ENCODE results near the gene MOV10. TPM values are rescaled to one million over a fixed set of nuclear protein-coding genes. Genes with fewer than 3 reads are reported as not detected.
A peak's percentile ranks its signal among the peaks of the same experiment; 100 is the strongest.

The MOV10 gene
- total RNA-seq, 2 donors from 2014 or later = 26.2 to 29.3 TPM

- H3K9me3 ChIP-seq = no peaks in the 10 kb centered on the region
- intact Hi-C loops (cut with DNase I) = loop anchor here (10.0 kb wide), 1 partner anchor 70 kb away; no protein-coding TSS in a partner anchor
- H3K4me1 ChIP-seq = peaks cover 16% of the 10 kb centered on the region
- H3K36me3 ChIP-seq (replicated peaks in 1 of 2; ENCODE audit: insufficient read depth in 1 of 2, low read depth in 2 of 2) = peaks cover 4 to 19% of the 10 kb centered on the region in 2 donors
- no peaks in the 10 kb centered on the region for H3K27me3 ChIP-seq
- no peak for ATAC-seq
- 90 to 97% methylated on average over 8 to 15 of the region's 15 CpGs for WGBS, 2 donors
- no peak for DNase-seq
- no peak overlapping the region for H3K27ac ChIP-seq
- TF ChIP-seq POLR2A (IDR thresholded peaks at IDR 0.05) (no peak), CTCF (IDR thresholded peaks at IDR 0.05) (no peak)
- H3K4me3 ChIP-seq = no peak overlapping the region
Measured at GRCh38 chr1:112694363-112694929, 20.0 kb downstream of the MOV10 start.

- ATAC-seq = no peak
- 92 to 93% methylated on average over 6 to 9 of the region's 9 CpGs for WGBS, 2 donors
- H3K4me1 ChIP-seq = peaks cover 24% of the 10 kb centered on the region
- no peak for DNase-seq
- intact Hi-C loops (cut with DNase I) = loop anchor here (10.0 kb wide), 1 partner anchor 70 kb away; no protein-coding TSS in a partner anchor
- no peak overlapping the region for H3K4me3 ChIP-seq
- H3K36me3 ChIP-seq (replicated peaks in 1 of 2; ENCODE audit: insufficient read depth in 1 of 2, low read depth in 2 of 2) = peaks cover 4 to 14% of the 10 kb centered on the region in 2 donors
- no peak overlapping the region for H3K27ac ChIP-seq
- H3K27me3 ChIP-seq = no peaks in the 10 kb centered on the region
- TF ChIP-seq CTCF (IDR thresholded peaks at IDR 0.05) (no peak), POLR2A (IDR thresholded peaks at IDR 0.05) (no peak)
- H3K9me3 ChIP-seq = no peaks in the 10 kb centered on the region
Measured at GRCh38 chr1:112695276-112695675, 20.8 kb downstream of the MOV10 start.

- peaks cover 39% of the 10 kb centered on the region for H3K4me1 ChIP-seq
- intact Hi-C loops (cut with DNase I) = loop anchor here (10.0 kb wide), 1 partner anchor 72 kb away; no protein-coding TSS in a partner anchor
- WGBS, 2 donors = 77 to 92% methylated on average over 3 to 7 of the region's 7 CpGs
- no peak for DNase-seq
- H3K27me3 ChIP-seq = no peaks in the 10 kb centered on the region
- no peak for ATAC-seq
- peaks cover 4 to 12% of the 10 kb centered on the region in 2 donors for H3K36me3 ChIP-seq (replicated peaks in 1 of 2; ENCODE audit: insufficient read depth in 1 of 2, low read depth in 2 of 2)
- H3K4me3 ChIP-seq = no peak overlapping the region
- TF ChIP-seq POLR2A (IDR thresholded peaks at IDR 0.05) = no peak
- no peak for TF ChIP-seq CTCF (IDR thresholded peaks at IDR 0.05)
- H3K27ac ChIP-seq = no peak overlapping the region
- no peaks in the 10 kb centered on the region for H3K9me3 ChIP-seq
Measured at GRCh38 chr1:112696578-112697314, 22.3 kb downstream of the MOV10 start.

GRCh38 chr1:112697781-112698201, 23.3 kb downstream of the MOV10 start:
- Histone ChIP-seq H3K4me3 (no peak overlapping the region), H3K36me3 (replicated peaks in 1 of 2; ENCODE audit: insufficient read depth in 1 of 2, low read depth in 2 of 2) (peaks cover 4 to 11% of the 10 kb centered on the region in 2 donors)

More at GRCh38 chr1:112697781-112698201, 23.3 kb downstream of the MOV10 start:
- no peak for ATAC-seq
- no peak for DNase-seq
- TF ChIP-seq POLR2A (IDR thresholded peaks at IDR 0.05) (no peak), CTCF (IDR thresholded peaks at IDR 0.05) (no peak)
- H3K27me3 ChIP-seq = no peaks in the 10 kb centered on the region
- intact Hi-C loops (cut with DNase I) = loop anchor here (10.0 kb wide), 1 partner anchor 73 kb away; no protein-coding TSS in a partner anchor
- no peaks in the 10 kb centered on the region for H3K9me3 ChIP-seq
- peaks cover 42% of the 10 kb centered on the region for H3K4me1 ChIP-seq
- WGBS, 2 donors = 94 to 96% methylated on average over 9 of the region's 9 CpGs
- H3K27ac ChIP-seq = peak overlapping the region in 2 of 4 donors; percentile 73 to 77
